ENCODE measurements around the gene TBC1D17.

Gene TBC1D17

DNA sequence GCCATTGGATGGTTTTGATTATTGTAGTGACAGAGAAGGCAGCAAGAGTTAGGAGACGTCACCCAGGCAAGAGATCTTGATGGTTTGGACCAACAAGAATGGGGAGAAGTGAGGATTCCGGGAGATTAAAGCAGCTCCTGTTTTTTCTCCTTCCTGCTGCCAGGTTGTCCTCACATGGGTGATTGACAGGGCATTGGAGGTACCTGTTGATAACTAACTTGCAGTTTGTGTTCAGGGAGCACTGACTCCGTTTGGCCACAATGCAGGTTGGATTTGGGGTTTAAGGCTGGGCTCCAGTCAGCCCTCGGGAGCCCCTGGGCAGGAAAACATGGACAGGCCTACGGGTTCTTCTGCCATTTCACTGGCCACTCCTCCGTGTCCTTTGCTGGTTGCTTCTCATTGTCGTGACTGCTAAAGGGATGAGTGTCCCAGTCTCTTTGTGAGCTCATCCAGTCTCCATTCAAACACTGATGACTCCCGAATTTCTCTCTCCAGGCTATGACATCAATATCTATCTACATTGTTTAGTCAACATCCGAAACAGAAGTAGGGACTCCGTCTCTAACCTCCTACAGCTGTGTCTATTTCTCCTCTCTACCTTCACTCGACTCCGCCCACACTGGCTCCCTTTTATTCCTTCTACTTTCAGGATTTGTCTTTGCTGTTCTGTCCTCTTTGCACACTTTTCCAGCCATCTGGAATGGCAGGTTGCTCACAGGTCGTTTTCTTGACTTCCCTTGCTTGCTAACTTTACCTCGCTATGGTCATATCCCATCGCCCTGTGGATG is 27.9 kb upstream of the TBC1D17 start:
- DNase-seq: no peak

DNA sequence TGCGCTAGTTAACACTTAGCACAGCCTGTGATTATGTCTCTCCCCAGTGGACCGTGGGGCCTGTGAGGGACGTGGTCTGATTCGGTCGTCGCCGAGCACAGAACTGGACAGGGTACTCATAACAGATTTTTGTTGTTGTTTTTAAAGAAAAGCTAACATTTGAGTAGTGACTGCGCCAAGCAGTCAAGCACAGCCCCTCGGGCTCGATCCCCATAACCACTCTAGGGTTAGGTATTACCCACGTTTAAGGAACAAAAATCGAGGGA is 27.3 kb upstream of the TBC1D17 start:
- no peak for DNase-seq

DNA sequence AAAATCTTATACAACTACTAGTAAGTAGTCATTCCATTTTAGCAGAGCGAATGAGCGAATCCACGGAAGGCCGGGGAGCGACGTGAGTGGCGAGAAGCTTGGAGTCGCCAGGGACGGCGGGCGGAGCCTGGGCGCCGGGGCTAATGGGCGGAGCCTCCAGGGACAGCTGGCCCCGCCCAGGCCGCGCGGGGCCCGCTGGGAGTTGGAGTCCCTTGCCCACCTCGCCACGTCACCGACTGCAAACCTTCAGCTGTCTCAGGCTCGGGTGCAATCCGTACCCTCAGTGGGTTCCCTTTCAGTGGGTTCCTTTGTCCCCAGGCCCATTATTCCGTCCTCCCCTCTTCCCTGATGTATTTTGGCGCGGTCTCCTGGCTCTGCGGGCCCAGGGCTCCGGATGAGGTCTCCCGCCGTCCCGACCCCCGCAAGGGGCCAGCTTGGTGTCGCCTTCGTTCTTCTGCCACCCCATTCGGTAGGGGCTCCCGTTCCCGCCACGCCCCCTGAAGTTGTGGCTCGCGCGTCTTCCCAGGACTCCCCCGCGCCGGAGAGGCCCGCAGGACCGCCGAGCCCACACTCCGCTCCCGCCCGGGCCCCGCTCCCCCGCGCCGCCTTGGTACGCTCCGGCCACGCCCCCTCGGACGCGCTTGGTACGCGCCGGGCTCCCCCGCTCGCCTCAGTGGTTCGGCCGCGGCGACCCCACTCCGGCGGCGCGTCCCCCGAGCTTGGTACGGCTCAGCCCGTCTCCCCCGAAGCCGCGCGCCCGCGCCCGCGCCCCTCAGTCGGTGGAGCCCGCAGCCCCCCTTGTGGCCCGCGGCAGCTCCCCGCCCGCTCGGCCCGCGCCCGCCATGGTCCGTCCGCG is 26.8 kb upstream of the TBC1D17 start, which contains the start of gene PTOV1:
PTOV1 (plus strand) TSS at position 673 of the 856 bp plus-strand sequence.
- peak; percentile 75 to 90 (median 83) for DNase-seq

DNA sequence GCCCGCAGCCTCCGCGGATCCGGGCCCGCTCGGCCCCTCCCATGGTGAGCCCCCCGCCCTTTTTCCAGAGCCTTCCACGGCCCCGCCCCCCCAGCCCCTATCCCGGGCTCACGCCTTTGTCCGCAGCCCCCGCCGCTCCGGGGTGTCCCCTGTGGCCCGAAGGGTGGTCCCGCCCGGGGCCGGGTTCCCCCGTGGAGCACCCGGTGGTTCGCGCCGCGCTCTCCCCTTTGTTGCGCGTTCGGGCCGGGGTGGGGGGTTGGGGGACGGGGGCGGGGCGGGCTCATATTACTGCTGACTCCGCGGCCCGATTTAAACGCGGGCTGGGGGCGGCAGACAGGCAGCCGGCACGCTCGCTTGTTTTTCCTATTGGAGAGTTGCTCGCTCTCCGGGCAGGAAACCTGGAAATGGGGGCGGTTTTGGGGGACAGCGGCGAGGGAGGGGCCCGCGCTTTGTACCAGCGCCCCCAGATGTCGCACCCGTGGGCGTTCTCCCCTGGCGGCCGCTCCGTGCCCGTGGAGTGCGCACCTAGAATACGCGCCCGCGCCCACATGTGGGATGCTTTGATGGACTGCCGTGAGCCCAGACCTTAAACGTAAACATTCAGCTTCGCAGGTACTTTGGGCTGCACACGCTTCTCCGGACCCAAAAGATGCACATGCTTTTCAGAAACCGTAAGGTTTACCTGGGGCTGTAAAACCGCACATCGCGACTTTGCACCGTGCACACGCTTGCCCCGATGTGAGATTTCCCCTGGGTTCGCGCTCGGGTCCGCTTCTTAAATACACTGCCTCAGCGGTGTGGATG is 25.8 kb upstream of the TBC1D17 start:
- peak in 1 of 5 donors; percentile 35 for DNase-seq

DNA sequence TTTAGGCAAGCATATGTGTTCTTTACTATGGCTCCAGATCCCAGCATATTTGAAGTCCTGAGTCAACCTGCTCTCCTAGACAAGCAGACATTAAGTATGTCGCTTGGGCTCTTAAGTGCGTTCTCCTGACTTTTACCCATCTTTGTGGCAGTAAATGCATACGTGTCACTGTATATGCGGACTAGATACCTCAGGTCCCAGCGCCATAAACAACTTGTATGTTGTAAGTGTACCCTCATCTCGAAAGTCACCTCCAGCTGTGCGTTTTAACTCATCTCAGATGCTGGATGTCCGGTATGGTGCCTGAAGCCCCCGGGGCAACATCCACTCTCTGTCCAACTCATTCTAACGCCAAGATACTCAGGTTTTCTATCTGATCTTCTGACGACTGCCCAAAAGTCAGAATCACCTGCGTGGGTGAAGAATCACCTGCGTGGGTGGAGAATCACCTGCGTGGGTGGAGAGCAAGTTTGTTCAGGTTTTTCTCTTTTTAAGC is 24.8 kb upstream of the TBC1D17 start:
- DNase-seq: no peak

DNA sequence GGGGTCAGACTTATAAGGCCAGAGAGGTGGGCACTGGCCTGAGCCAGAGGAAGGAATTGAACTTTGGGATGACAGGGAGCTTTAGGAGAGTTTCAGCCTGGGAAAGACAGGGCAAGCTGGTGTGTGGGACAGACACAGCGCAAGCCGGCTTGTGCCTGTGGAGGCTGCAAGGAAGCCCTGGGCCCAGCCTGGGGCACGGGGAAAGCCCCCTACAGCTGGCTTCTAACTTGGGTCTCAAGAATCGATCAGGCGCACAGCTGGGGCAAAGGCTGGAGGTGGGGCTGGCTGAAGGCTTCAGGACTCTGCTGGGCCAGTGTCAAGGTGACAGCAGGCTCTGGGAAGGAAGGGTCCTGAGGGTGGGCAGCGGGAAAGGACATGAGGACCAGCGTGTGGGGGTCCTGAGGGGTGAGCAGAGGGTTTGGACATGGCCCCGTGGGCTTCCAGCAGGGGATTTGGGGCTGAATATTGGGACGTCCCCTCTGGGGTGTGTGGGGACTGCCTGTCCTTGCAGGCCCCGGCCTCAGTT is 23.6 kb upstream of the TBC1D17 start:
- no peak for DNase-seq

DNA sequence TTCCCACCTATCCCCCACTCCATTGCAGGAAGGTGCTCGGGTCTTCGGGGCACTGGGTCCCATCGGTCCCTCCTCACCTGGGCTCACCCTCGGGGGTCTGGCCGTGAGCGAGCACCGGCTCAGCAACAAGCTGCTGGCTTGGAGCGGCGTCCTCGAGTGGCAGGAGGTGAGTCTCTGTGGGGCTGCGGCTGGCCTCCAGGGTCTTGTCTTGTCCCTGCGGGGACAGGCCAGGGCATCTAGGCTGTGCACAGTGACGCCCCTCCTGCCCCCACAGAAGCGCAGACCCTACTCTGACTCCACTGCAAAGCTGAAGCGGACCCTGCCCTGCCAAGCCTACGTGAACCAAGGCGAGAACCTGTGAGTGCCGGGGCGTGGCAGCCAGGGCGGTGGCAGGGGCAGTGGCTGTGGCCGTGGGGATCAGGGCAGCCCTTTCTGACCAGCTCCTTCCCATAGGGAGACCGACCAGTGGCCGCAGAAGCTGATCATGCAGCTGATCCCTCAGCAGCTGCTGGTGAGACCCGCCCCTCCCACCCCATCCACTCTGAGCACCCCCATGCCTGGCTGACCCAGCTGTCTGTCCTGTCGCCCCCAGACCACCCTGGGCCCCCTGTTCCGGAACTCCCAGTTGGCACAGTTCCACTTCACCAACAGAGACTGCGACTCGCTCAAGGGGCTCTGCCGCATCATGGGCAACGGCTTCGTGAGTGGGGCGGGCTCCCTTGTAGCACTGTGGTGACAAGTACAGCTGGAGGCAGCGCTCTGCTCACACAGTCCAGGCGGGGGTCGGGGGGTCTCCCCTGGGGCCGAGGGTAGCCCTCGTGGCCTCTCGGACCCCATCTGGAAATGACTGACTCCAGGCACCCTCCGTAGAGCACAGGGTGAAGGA is 22.9 kb upstream of the TBC1D17 start:
- no peak for DNase-seq

DNA sequence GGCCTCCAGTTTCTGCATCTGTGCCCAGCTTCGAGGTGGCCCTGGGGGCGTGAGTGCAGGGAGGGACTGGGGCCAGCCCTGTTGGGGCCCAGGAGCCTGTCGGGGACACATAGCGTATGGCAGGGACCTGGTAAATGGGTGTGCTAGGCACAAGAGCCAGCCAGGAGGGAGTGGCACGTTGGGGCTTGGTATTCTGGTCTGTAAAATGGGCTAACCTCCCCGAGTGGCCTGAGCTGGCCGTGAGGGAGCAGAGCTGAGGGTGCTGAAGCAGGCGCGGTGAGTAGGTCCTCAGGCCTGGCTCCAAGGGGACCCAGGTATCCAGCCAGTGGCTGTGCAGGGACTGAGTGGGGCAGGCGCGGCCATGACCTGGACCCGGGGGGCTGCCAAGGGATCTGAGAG is 22.2 kb upstream of the TBC1D17 start:
- no peak for DNase-seq

DNA sequence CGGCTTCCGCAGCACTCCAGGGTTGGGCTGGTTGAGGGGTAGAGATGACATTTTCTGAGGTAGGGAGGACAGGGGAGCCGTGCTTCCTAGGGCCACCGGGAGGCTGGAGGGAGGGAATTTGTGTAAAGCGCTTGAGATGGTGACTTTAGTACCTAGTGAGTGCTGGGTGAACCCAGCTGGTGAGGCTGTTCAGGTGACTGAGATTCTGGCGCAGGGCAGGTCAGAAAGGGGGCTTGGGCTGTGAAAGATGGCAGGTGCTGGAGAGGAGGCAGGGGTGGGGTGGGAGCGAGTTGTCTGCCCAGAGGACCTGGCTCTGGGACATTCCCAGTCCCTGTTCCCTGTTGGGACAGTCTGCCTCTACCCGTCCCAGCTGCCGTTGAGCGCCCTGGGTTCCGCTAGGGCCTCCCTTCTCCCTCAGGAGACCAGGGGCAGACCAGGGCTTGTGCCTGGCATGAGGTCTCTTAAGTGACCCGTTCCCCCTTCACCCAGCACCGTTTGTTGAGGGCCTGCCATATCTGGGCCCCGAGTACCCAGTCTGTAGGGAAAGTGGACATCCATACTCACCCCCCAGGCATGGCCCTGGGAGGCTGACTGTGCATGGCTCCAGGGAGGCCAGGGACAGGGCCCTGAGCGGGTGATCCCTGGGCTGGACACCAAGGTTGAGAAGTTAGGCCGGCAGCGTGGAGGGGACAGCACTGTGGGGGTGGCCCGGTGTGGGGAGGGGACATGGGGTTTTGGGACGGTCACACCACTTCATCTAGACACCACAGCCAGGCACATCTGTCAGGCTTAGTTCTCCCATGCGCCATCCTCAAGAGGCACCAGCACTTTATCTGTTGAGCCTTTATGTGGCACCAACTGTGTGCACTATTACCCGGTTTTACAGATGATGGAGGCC is 21.6 kb upstream of the TBC1D17 start:
- DNase-seq: no peak

DNA sequence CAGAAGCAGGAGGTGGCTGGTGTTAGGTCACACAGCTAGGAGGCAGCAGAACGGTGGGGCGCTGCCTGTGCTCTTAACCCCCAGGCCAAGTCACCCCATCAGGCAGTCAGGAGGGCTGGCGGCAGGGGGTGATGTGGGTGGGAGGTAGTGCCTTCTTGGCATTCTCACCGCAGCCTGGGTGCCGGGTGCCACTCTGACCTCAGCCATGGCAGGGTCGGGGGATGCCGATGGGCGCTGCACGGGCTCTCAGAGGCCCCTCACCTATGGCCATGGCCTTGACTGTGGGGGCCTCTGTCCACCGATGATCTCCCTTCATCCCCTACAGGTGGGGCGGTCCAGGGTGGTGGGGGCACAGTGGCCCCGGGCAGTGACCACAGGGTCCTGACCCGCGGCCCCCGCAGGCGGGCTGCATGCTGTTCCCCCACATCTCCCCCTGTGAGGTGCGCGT is 20.9 kb upstream of the TBC1D17 start:
- no peak for DNase-seq

DNA sequence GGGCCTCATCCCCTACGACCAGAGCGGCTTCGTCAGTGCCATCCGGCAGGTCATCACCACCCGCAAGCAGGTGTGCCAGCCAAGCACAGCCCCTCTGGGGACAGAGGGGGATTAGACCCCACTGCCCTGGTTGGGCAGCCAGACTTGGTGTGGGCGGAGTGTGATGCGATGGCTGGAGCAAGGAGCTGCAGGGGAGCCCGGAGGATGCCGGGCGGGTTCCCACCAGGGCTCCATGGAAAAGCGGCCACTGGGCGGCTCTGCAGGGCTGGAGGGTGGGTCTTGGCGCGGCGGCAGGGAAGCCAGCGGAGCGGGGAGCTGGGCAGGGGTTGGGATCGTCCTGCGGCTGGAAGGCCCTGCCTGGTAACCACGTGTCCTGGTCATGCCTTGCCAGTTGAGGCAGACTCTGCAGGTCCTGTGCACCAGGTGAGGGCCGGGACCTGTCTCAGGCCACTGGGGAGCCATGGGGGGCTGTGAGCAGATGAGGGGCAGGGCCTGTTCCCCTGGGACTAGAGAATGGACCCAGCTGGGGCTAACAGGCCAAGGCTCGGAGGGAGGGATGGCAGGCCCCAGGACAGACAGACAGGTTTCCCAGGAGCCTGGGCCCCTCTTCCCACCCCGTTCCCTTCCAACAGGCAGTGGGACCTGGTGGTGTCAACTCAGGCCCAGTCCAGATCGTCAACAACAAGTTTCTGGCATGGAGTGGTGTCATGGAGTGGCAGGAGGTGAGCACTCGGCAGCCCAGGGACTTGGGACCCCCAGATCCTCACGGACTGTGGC is 20.3 kb upstream of the TBC1D17 start:
- no peak for DNase-seq

DNA sequence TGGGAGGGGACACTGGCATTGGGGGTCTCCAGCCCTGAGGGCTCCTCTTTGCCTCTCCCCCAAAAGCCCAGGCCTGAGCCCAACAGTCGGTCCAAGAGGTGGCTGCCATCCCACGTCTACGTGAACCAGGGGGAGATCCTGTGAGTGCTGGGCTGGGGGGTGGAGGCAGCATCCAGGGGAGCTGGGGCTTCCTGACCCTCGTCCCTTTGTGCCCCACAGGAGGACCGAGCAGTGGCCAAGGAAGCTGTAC is 19.7 kb upstream of the TBC1D17 start:
- DNase-seq: no peak

DNA sequence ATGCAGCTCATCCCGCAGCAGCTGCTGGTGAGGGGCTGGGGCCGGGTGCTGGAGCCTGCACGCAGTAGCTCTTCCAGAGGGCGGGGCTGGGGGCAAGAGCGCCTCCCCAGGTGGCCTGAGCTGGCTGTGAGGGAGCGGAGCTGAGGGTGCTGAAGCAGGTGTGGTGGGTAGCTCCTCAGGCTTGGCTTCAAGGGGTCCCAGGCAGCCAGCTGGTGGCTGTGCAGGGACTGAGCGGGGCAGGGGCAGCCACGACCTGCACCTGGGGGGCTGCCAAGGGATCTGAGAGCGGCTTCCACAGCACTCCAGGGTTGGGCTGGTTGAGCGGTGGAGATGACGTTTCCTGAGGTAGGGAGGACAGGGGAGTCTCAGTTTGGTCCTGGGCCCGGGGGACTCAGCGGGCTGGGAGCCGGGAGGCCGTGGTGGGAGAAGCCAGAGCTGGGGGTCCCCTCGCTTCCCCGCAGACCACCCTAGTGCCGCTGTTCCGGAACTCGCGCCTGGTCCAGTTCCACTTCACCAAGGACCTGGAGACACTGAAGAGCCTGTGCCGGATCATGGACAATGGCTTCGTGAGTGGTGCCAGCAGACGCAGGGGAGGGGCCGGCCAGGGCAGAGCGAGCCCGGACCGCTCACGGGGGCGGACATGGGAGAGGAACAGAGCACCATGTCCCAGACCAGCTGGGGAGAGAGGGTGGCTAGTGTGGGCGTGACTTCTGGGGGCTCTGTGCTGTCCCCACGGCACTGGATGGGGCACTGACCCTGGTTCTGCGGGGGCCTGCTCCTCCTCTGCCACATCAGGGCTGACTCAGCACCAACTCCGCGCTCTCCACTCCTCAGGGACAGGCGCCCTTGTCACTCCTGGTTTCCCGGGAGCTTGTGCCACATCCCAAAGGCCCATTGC is 19.2 kb upstream of the TBC1D17 start:
- no peak for DNase-seq

DNA sequence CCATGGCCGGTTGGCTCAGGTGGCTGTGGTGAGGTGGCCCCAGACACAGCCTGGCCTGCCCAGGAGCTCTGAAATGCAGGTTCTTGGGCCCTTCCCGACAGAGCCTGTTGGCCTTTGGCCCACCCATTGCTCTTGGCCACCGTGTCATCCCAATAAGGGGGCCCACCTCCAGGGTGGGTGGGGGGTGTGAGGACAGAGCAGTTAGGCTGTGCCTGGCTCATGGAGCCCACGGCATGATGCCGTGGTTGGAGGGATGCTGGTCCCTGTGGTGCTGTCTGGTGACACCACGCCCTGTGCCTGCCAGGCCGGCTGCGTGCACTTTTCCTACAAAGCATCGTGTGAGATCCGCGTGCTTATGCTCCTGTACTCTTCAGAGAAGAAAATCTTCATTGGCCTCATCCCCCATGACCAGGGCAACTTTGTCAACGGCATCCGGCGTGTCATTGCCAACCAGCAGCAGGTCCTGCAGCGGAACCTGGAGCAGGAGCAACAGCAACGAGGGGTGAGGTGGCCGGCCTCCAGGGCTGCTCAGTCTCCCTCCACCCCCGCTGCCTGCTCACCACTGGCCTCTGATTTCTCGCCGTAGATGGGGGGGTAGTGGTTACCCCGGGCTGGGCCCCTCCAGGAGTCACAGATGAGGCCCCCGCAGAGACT is 17.7 kb upstream of the TBC1D17 start:
- no peak for DNase-seq

DNA sequence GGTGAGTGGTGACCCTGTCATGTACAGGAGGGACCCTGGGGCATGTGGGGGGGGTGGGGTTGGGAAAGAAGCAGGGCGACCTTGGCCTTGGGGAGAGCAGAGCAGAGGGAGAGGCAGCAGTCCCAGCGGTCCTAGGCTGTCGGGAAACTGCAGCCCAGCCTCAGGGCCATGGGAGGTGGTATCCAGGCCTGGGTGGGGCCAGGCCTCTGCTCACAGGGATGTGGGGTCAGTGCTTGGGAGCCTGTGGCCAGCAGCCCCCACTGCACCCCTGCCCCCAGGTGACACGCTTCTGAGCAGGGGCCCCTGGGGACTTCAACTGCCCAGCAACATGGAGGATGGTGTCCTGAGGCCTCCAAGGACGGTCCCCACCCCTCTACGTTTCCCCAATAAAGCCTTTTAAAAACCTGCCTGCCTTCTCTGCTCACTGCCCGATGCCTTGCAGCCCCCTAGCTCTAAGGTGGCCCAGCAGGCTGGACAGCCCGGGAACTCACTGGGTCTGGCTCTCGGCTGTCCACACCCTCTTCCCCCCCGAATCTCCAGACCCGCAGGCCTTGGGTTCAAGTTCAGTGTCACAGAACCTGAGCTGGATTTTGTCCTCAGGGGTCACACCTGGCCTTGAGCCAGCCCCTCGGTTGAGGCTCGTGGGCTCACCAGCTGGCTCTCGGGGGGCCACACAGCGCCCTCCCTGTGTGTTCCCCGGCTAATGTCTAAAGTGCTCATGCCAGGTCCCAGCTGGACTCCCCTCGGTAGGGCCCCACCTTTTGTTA is 17.0 kb upstream of the TBC1D17 start:
- no peak for DNase-seq

DNA sequence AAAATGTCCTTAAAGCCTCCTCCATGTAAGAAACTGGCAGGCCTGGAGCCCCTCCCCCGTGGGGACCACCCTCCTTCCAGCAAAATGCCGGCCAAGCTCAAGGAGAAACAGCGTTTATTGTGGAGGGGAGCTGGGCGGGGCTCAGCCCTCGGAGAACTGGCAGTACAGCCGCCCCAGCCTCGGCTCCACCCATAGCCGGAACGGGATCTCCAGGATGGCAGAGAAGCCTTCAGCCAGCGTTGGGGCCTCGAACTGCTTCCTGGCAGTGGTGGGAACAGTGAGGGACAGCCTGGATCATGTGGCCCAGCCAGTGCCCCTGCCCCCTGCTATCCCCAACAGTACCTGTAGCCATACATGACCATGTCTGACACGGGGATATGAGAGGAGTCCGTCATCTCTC is 16.4 kb upstream of the TBC1D17 start:
- no peak for DNase-seq

DNA sequence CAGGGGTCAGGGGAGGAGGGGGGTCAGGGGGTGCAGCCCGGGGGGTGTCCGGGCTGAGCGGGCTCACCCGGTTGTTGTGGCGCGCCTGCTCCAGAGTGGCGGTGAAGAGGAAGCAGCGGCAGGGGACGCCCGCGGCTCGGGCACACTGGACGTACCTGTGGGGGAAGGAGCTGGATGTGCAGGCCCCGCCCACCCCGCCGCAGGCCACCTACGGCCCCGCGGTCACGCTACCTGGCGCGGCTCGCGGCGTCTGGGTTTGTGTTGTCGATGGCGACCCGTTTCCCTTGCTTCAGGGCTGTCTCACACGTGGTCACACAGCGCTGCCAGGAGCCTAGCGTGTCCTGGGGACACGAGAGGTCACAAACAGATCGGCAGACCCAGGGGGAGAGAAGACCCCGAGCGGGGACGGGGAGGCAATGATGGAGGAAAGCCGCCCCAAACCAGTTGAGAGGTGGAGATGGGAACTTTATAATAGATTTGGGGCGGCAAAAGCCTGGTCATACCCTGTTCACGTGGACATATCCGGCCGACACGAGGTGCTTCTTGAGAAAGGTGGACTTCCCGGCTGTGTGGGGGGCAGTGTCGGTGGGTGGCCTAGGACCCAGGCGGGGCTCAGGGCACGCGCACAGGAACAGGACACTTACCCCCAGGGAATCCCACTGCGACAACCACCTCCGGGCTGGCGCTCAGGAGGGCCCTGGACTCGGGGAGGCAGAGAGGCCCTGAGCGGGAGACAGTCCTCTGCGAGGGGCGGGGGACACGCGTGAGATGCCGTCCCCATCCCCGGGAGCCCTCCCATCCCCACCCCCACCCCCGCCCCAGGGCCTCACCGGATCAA is 15.7 kb upstream of the TBC1D17 start:
- DNase-seq: no peak
